Measurements from ENCODE around the gene PHIP.

Gene PHIP

GRCh38 chr6:78995346-78995745, 82.7 kb downstream of the PHIP start:
- Histone ChIP-seq H3K79me2 (ENCODE audit: insufficient read depth, low read length) (no peaks in the 10 kb centered on the region), H3K27me3 (ENCODE audit: insufficient read depth, low read length) (no peaks in the 10 kb centered on the region), H2AFZ (ENCODE audit: low read length) (no peak overlapping the region), H3K4me2 (ENCODE audit: low read length) (no peak overlapping the region), H3K9ac (ENCODE audit: low read length) (no peak overlapping the region), H3K9me3 (ENCODE audit: low read length) (no peaks in the 10 kb centered on the region), H3K27ac (ENCODE audit: low read depth, low read length, poor library complexity, severe bottlenecking) (no peak overlapping the region), H3K36me3 (ENCODE audit: insufficient read depth, low read length) (peaks cover 92% of the 10 kb centered on the region), H3K9me2 (ENCODE audit: low read depth, low read length) (no peaks in the 10 kb centered on the region), H4K20me1 (ENCODE audit: insufficient read depth, low read length) (no peaks in the 10 kb centered on the region), H3F3A (ENCODE audit: insufficient read depth, low read length) (no peaks in the 10 kb centered on the region), H3K4me1 (ENCODE audit: insufficient read depth, low read length, severe bottlenecking) (no peaks in the 10 kb centered on the region), H3K4me3 (ENCODE audit: low read depth, low read length, poor library complexity, severe bottlenecking) (no peak overlapping the region)
- no peak for TF ChIP-seq CTCF (IDR thresholded peaks at IDR 0.05; ENCODE audit: low read length)
- TF ChIP-seq EZH2 (IDR thresholded peaks at IDR 0.05; ENCODE audit: borderline replicate concordance, low read length): no peak

- Histone ChIP-seq H3K9me3 (ENCODE audit: low read length) (no peaks in the 10 kb centered on the region), H2AFZ (ENCODE audit: low read length) (no peak overlapping the region), H3K36me3 (ENCODE audit: insufficient read depth, low read length) (peaks cover 93% of the 10 kb centered on the region), H3K27me3 (ENCODE audit: insufficient read depth, low read length) (no peaks in the 10 kb centered on the region), H3K9me2 (ENCODE audit: low read depth, low read length) (no peaks in the 10 kb centered on the region), H3K9ac (ENCODE audit: low read length) (no peak overlapping the region), H3K4me3 (ENCODE audit: low read depth, low read length, poor library complexity, severe bottlenecking) (no peak overlapping the region), H3K4me1 (ENCODE audit: insufficient read depth, low read length, severe bottlenecking) (no peaks in the 10 kb centered on the region), H3K4me2 (ENCODE audit: low read length) (no peak overlapping the region), H4K20me1 (ENCODE audit: insufficient read depth, low read length) (no peaks in the 10 kb centered on the region), H3F3A (ENCODE audit: insufficient read depth, low read length) (no peaks in the 10 kb centered on the region), H3K79me2 (ENCODE audit: insufficient read depth, low read length) (no peaks in the 10 kb centered on the region), H3K27ac (ENCODE audit: low read depth, low read length, poor library complexity, severe bottlenecking) (no peak overlapping the region)
- TF ChIP-seq EZH2 (IDR thresholded peaks at IDR 0.05; ENCODE audit: borderline replicate concordance, low read length): no peak
- TF ChIP-seq CTCF (IDR thresholded peaks at IDR 0.05; ENCODE audit: low read length): no peak
Observed at GRCh38 chr6:78993955-78994354, 84.1 kb downstream of the PHIP start.

GRCh38 chr6:78989191-78989590, 88.9 kb downstream of the PHIP start:
- no peak overlapping the region for H2AFZ ChIP-seq (ENCODE audit: low read length)
- no peak for TF ChIP-seq CTCF (IDR thresholded peaks at IDR 0.05; ENCODE audit: low read length)
- no peak for TF ChIP-seq EZH2 (IDR thresholded peaks at IDR 0.05; ENCODE audit: borderline replicate concordance, low read length)
- no peaks in the 10 kb centered on the region for H3K27me3 ChIP-seq (ENCODE audit: insufficient read depth, low read length)
- H3K9me3 ChIP-seq (ENCODE audit: low read length): no peaks in the 10 kb centered on the region
- H3K4me2 ChIP-seq (ENCODE audit: low read length): no peak overlapping the region
- no peak overlapping the region for H3K4me3 ChIP-seq (ENCODE audit: low read depth, low read length, poor library complexity, severe bottlenecking)
- no peaks in the 10 kb centered on the region for H3K4me1 ChIP-seq (ENCODE audit: insufficient read depth, low read length, severe bottlenecking)
- no peaks in the 10 kb centered on the region for H3K79me2 ChIP-seq (ENCODE audit: insufficient read depth, low read length)
- no peaks in the 10 kb centered on the region for H3F3A ChIP-seq (ENCODE audit: insufficient read depth, low read length)
- H3K27ac ChIP-seq (ENCODE audit: low read depth, low read length, poor library complexity, severe bottlenecking): no peak overlapping the region
- H3K9me2 ChIP-seq (ENCODE audit: low read depth, low read length): no peaks in the 10 kb centered on the region
- peaks cover 92% of the 10 kb centered on the region for H3K36me3 ChIP-seq (ENCODE audit: insufficient read depth, low read length)
- no peak overlapping the region for H3K9ac ChIP-seq (ENCODE audit: low read length)
- no peaks in the 10 kb centered on the region for H4K20me1 ChIP-seq (ENCODE audit: insufficient read depth, low read length)
